HG03196 (cell line): ENCODE data around the gene TMEM59.
"Not testable (repeated sequence)": the region's sequence is repeated elsewhere in the genome, so short reads cannot be mapped to it uniquely, and the experiment has no call there.

Experiments
- ATAC-seq: cut with Tn5 transposase; IDR thresholded peaks from one replicate; pipeline ENCODE4 v1.9.1; 2021; ENCODE audit not compliant: unreplicated experiment

TMEM59 gene

GRCh38 chr1:54053745-54054437, 887 bp upstream of the TMEM59 start:
- peak; percentile 2 for ATAC-seq

GRCh38 chr1:54052431-54052933, 522 bp downstream of the TMEM59 start:
- peak; percentile 9 for ATAC-seq

- ATAC-seq = no peak
Measured at GRCh38 chr1:54051933-54052430, 1.0 kb downstream of the TMEM59 start.

- ATAC-seq = not testable (repeated sequence)
Measured at GRCh38 chr1:54050435-54050834, 2.6 kb downstream of the TMEM59 start.

GRCh38 chr1:54047384-54048305, 5.4 kb downstream of the TMEM59 start:
- no peak for ATAC-seq

- no peak for ATAC-seq
Measured at GRCh38 chr1:54046671-54047383, 6.2 kb downstream of the TMEM59 start.

GRCh38 chr1:54045496-54045895, 7.5 kb downstream of the TMEM59 start:
- ATAC-seq = no peak

GRCh38 chr1:54041806-54042205, 11.2 kb downstream of the TMEM59 start:
- no peak for ATAC-seq

- ATAC-seq = no peak
Measured at GRCh38 chr1:54037476-54037875, 15.5 kb downstream of the TMEM59 start.

GRCh38 chr1:54028306-54029251, 24.4 kb downstream of the TMEM59 start:
- ATAC-seq = no peak

- no peak for ATAC-seq
Measured at GRCh38 chr1:54027848-54028247, 25.2 kb downstream of the TMEM59 start.

- ATAC-seq = not testable (repeated sequence)
Measured at GRCh38 chr1:54024811-54025210, 28.2 kb downstream of the TMEM59 start.

GRCh38 chr1:54024358-54024757, 28.6 kb downstream of the TMEM59 start:
- no peak for ATAC-seq

- not testable (repeated sequence) for ATAC-seq
Measured at GRCh38 chr1:54019562-54020176, 33.3 kb downstream of the TMEM59 start.

GRCh38 chr1:54018635-54019034, 34.4 kb downstream of the TMEM59 start:
- ATAC-seq = no peak

GRCh38 chr1:54017979-54018378, 35.0 kb downstream of the TMEM59 start, which contains the start of gene LDLRAD1:
LDLRAD1 (minus strand) TSS chr1:54018186; CDS start chr1:54018112, 74 bp downstream.
- no peak for ATAC-seq

GRCh38 chr1:54016343-54017282, 36.4 kb downstream of the TMEM59 start:
- no peak for ATAC-seq

- ATAC-seq = no peak
Measured at GRCh38 chr1:54014009-54014629, 38.9 kb downstream of the TMEM59 start.
